Adrenal gland (tissue), 12 donors: ENCODE results near the gene HPSE2. TPM values are rescaled to one million over a fixed set of nuclear protein-coding genes. Genes with fewer than 3 reads are reported as not detected.
"Not testable (repeated sequence)": the region's sequence is repeated elsewhere in the genome, so short reads cannot be mapped to it uniquely, and the experiment has no call there.

Experiments
- DNase-seq, 7 donors: peaks; one replicate each; pipeline ENCODE4 v3.0.0-alpha.2; 2019 to 2020
- H3K27ac ChIP-seq, 5 donors: fragments of 200-600 bp; sonication (generic) in 4 of 5; 1 replicate in 3 of 5; 2 replicates in 2 of 5; pipeline versions ENCODE4 v1.5.1 to v1.8.0; 2016 to 2020; ENCODE audit warnings: mild to moderate bottlenecking in 1 of 5
- H3K27me3 ChIP-seq: fragments of 200-600 bp; 2 replicates; pipeline ENCODE4 v1.8.0; 2021
- H3K36me3 ChIP-seq, 2 donors: fragments of 200-600 bp; replicated peaks in 1 of 2; 1 replicate in 1 of 2; 2 replicates in 1 of 2; pipeline versions ENCODE4 v1.5.1 to v1.8.0; 2018 to 2022
- H3K4me1 ChIP-seq, 2 donors: fragments of 200-600 bp; replicated peaks in 1 of 2; 1 replicate in 1 of 2; 2 replicates in 1 of 2; pipeline versions ENCODE4 v1.5.1 to v1.8.0; 2018 to 2021
- H3K4me3 ChIP-seq, 4 donors: fragments of 200-600 bp; sonication (generic) in 3 of 4; one replicate each; pipeline ENCODE4 v1.5.1; 2016 to 2018
- H3K9me3 ChIP-seq, 3 donors: fragments of 200-600 bp; sonication (generic) in 1 of 3; replicated peaks in 1 of 3; 1 replicate in 2 of 3; 2 replicates in 1 of 3; pipeline versions ENCODE4 v1.5.1 to v1.8.0; 2016 to 2021
- POLR2A ChIP-seq, 2 donors: fragments of 450-650 bp; IDR thresholded peaks; one replicate each; pipeline ENCODE4 v1.6.1; 2017; ENCODE audit warnings: antibody characterized with exemption in 2 of 2, mild to moderate bottlenecking in 2 of 2, moderate library complexity in 1 of 2
- WGBS, 4 donors: extraction: QIAGEN DNeasy Blood & Tissue Kit in 2 of 4; methylation state at CpG; one replicate each; pipeline versions ENCODE4 v1.1.5 to v1.1.7; 2013 to 2017; 5-methylcytosine and 5-hydroxymethylcytosine counted together
- intact Hi-C, 2 donors: fragments of 100-400 bp; cut with DNase I; formaldehyde crosslinking; loops; one replicate each; pipeline versions ENCODE4 v1.14.1 to v1.15.0; 2022 to 2023
- polyA plus RNA-seq, 3 donors: library from polyadenylated mRNA; stranded (reverse); fragments of 200-250 nt in 2 of 3; fragments of 350-450 nt in 1 of 3; fragmentation: Illumina TruSeq in 1 of 3; extraction: RNeasy Lipid Tissue Mini Kit (QIAGEN cat#74804) in 1 of 3; gene quantifications; one replicate each; pipeline ENCODE4 v1.2.3, GENCODE V29; 2013 to 2014
- total RNA-seq, 9 donors: library from RNA; depleted of rRNA in 4 of 9; stranded (reverse); fragments of >200 nt in 4 of 9; fragments of 120-200 nt in 1 of 9; fragmentation: NEBNext Ultra II Directional in 1 of 9; extraction: Animal tissue kit (Norgen Biotek cat#: 25700) in 1 of 9; gene quantifications; one replicate each; pipeline versions ENCODE4 v1.1.0 to v1.2.4, GENCODE V29; 2013 to 2023
- TF ChIP-seq, protein P1 (sequence below), 6 experiments: fragments of 450-650 bp in 4 of 6; fragments of 200-600 bp in 2 of 6; sonication (generic) in 1 of 6; IDR thresholded peaks; 1 replicate in 5 of 6; 2 replicates in 1 of 6; pipeline versions ENCODE4 v1.5.1 to v1.8.0; 2016 to 2021; ENCODE audit warnings: antibody characterized with exemption in 6 of 6, mild to moderate bottlenecking in 2 of 6, moderate library complexity in 1 of 6
- donor health status: healthy with polysubstance abuse.
- donor health status: Bipolar disorder and iron deficiency.
- donor health status: DM: yes; HTN: yes; CAD: no.
- donor health status: DM: no; HTN: no; CAD: no.
- donor health status: DM: no; HTN: no; CAD: no.
- donor health status: DM: yes; HTN: yes; CAD: no.

The HPSE2 gene
- total and polyA plus RNA-seq, 12 donors: under 0.01 to 0.16 (median 0.10) TPM; not detected in 9

GRCh38 chr10:99143011-99143410 lies 92.6 kb downstream of the HPSE2 start:
- Histone ChIP-seq H3K4me3 (no peak overlapping the region), H3K27me3 (no peaks in the 10 kb centered on the region), H3K27ac (no peak overlapping the region), H3K4me1 (no peaks in the 10 kb centered on the region), H3K36me3 (no peaks in the 10 kb centered on the region), H3K9me3 (no peaks in the 10 kb centered on the region)
- no peak for DNase-seq
- intact Hi-C loops: no loop called here
- TF ChIP-seq, protein P1, sequence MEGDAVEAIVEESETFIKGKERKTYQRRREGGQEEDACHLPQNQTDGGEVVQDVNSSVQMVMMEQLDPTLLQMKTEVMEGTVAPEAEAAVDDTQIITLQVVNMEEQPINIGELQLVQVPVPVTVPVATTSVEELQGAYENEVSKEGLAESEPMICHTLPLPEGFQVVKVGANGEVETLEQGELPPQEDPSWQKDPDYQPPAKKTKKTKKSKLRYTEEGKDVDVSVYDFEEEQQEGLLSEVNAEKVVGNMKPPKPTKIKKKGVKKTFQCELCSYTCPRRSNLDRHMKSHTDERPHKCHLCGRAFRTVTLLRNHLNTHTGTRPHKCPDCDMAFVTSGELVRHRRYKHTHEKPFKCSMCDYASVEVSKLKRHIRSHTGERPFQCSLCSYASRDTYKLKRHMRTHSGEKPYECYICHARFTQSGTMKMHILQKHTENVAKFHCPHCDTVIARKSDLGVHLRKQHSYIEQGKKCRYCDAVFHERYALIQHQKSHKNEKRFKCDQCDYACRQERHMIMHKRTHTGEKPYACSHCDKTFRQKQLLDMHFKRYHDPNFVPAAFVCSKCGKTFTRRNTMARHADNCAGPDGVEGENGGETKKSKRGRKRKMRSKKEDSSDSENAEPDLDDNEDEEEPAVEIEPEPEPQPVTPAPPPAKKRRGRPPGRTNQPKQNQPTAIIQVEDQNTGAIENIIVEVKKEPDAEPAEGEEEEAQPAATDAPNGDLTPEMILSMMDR (IDR thresholded peaks at IDR 0.05): no peak
- TF ChIP-seq POLR2A (IDR thresholded peaks at IDR 0.05): no peak

GRCh38 chr10:99132897-99133296 lies 102.8 kb downstream of the HPSE2 start:
- H3K36me3 ChIP-seq, intact Hi-C loops, H3K4me3 ChIP-seq, H3K27me3 ChIP-seq, H3K9me3 ChIP-seq, DNase-seq, H3K4me1 ChIP-seq, H3K27ac ChIP-seq: not testable (repeated sequence)
- WGBS, 4 donors: 34 to 67% (median 51%) methylated on average over 1 to 3 of the region's 3 CpGs

- Histone ChIP-seq H3K27me3 (no peaks in the 10 kb centered on the region), H3K36me3 (no peaks in the 10 kb centered on the region), H3K27ac (no peak overlapping the region), H3K4me3 (no peak overlapping the region), H3K4me1 (no peaks in the 10 kb centered on the region), H3K9me3 (no peaks in the 10 kb centered on the region)
- intact Hi-C loops: no loop called here
- no peak for TF ChIP-seq POLR2A (IDR thresholded peaks at IDR 0.05)
- TF ChIP-seq, protein P1 (IDR thresholded peaks at IDR 0.05): no peak
- DNase-seq: no peak
- WGBS, 4 donors: 37 to 51% (median 41%) methylated on average over 3 of the region's 3 CpGs
These were observed 109.8 kb downstream of the HPSE2 start for GRCh38 chr10:99125879-99126278.

DNA sequence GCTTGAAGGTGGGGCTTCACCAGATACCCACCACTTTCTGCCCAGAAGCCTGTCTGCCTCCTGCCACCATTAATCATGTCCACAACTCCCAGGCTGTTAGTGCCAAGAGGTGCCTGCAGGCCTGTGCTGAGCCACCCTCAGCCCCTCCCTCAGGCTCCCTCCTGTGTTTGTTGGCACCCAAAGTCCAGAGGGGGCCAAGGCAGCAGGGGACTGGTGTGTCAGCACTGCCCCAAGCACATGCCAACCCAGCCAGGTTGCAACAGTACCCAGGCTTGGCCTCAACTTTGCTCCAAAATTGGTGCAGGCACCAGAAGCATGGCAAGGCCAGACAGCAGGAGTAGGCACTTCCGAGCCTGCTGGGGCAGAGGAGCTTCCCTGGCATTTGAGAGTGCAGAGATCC lies 111.3 kb downstream of the HPSE2 start:
- WGBS, 4 donors: 73 to 81% methylated on average over 1 of the region's 1 CpG; no CpG with 5 or more reads in 2 of the 4 donors
- intact Hi-C loops: no loop called here
- no peaks in the 10 kb centered on the region for H3K36me3 ChIP-seq
- DNase-seq: no peak
- H3K4me3 ChIP-seq: no peak overlapping the region
- H3K27ac ChIP-seq: no peak overlapping the region
- no peaks in the 10 kb centered on the region for H3K9me3 ChIP-seq
- TF ChIP-seq, protein P1 (IDR thresholded peaks at IDR 0.05): no peak
- TF ChIP-seq POLR2A (IDR thresholded peaks at IDR 0.05): no peak
- no peaks in the 10 kb centered on the region for H3K4me1 ChIP-seq
- no peaks in the 10 kb centered on the region for H3K27me3 ChIP-seq

DNA sequence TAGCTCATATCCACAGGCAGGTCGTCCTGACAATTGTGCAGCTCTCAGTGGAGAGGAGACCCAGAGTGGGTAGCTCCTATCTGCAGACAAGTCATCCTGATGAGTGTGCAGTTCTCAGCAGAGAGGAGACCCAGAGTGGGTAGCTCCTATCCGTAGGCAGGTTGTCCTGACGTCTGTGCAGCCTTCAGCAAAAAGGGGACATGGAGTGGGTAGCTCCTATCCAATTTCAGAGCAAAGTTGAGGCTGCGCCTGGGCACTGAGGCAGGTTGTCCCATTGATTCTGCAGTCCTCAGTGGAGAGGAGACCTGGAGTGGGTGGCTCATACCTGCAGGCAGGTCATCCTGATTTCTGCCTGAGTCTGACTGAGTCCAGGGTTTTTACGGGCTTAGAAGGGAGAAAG lies 111.8 kb downstream of the HPSE2 start:
- Histone ChIP-seq H3K4me1 (no peaks in the 10 kb centered on the region), H3K4me3 (no peak overlapping the region), H3K36me3 (no peaks in the 10 kb centered on the region), H3K9me3 (no peaks in the 10 kb centered on the region), H3K27ac (no peak overlapping the region), H3K27me3 (no peaks in the 10 kb centered on the region)
- 70 to 88% (median 78%) methylated on average over 3 to 5 of the region's 5 CpGs for WGBS, 4 donors
- DNase-seq: no peak
- TF ChIP-seq, protein P1 (IDR thresholded peaks at IDR 0.05): no peak
- TF ChIP-seq POLR2A (IDR thresholded peaks at IDR 0.05): no peak
- intact Hi-C loops: no loop called here
